SK-N-MC (cell line): ENCODE measurements around the gene GRAP2.

ENCODE experiments used
- EZH2 ChIP-seq: fragments of 200-600 bp; sonication (generic); IDR thresholded peaks from one replicate; pipeline ENCODE4 v1.6.1; 2017; ENCODE audit warnings: antibody characterized with exemption
- POLR2AphosphoS5 ChIP-seq: IDR thresholded peaks from 2 replicates; pipeline ENCODE4 v1.6.1; 2012; ENCODE audit warnings: mild to moderate bottlenecking, low read depth, low read length, borderline replicate concordance

- TF ChIP-seq EZH2 (no peak), POLR2AphosphoS5 (no peak)
Measured at GRCh38 chr22:39938509-39939111, 37.7 kb downstream of the GRAP2 start.
